ENCODE results near the gene KLF9.

DNA sequence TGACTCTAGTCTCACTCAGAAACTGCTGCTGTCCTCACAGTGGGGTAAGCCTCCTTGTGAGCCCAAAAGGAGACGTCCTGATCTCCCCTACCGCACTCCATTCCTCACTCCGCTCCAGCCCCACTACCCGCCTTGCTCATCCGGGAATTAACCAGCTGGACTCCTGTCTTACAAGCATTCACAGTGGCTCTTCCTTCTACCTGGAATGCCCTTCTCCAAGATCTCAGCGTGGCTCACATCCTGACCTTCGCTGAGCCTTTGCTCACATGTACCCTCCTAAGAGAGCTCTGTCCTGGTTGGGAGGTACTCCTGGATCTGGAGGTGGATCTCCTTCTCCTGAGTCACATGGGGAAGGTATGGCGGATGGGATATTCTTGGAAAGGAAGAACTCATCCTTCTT, 10.7 kb upstream of the KLF9 start:
- TF ChIP-seq, protein P1, sequence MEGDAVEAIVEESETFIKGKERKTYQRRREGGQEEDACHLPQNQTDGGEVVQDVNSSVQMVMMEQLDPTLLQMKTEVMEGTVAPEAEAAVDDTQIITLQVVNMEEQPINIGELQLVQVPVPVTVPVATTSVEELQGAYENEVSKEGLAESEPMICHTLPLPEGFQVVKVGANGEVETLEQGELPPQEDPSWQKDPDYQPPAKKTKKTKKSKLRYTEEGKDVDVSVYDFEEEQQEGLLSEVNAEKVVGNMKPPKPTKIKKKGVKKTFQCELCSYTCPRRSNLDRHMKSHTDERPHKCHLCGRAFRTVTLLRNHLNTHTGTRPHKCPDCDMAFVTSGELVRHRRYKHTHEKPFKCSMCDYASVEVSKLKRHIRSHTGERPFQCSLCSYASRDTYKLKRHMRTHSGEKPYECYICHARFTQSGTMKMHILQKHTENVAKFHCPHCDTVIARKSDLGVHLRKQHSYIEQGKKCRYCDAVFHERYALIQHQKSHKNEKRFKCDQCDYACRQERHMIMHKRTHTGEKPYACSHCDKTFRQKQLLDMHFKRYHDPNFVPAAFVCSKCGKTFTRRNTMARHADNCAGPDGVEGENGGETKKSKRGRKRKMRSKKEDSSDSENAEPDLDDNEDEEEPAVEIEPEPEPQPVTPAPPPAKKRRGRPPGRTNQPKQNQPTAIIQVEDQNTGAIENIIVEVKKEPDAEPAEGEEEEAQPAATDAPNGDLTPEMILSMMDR (conservative IDR thresholded peaks at IDR 0.05) = no peak
- no peak for TF ChIP-seq ZFX (IDR thresholded peaks at IDR 0.05)
